Fibroblast of the aortic adventitia (primary cell): ENCODE data around the gene TMPRSS9. TPM values are rescaled to one million over a fixed set of nuclear protein-coding genes. Genes with fewer than 3 reads are reported as not detected.
"Not testable (repeated sequence)": the region's sequence is repeated elsewhere in the genome, so short reads cannot be mapped to it uniquely, and the experiment has no call there.

ENCODE experiments used
- DNase-seq: peaks from one replicate; pipeline ENCODE4 v3.0.0-alpha.2; 2010; ENCODE audit warnings: low read depth
- H3K4me3 ChIP-seq: 2 replicates; pipeline ENCODE4 v1.5.1; 2011; ENCODE audit warnings: low read depth, mild to moderate bottlenecking, control low read depth, low read length, moderate library complexity
- CTCF ChIP-seq: IDR thresholded peaks from 2 replicates; pipeline ENCODE4 v1.5.1; 2011; ENCODE audit warnings: mild to moderate bottlenecking, low read length, control low read depth, inconsistent platforms; ENCODE audit not compliant: insufficient read depth
- total RNA-seq: library from RNA; depleted of rRNA; stranded (reverse); fragments of >200 nt; gene quantifications from 2 replicates; pipeline ENCODE4 v1.2.3, GENCODE V29; 2012; ENCODE audit warnings: low replicate concordance

TMPRSS9 gene
- total RNA-seq, 1 donor: not detected

- TF ChIP-seq CTCF: no peak
- peak; percentile 66 for DNase-seq
- no peak overlapping the region for H3K4me3 ChIP-seq
These were observed 109.2 kb downstream of the TMPRSS9 start for GRCh38 chr19:2469102-2469914.

GRCh38 chr19:2469915-2470200, 109.8 kb downstream of the TMPRSS9 start:
- not testable (repeated sequence) for DNase-seq

GRCh38 chr19:2474232-2475017, 114.4 kb downstream of the TMPRSS9 start:
- peak overlapping the region; percentile 69 for H3K4me3 ChIP-seq
- TF ChIP-seq CTCF: peak; percentile 80

More at GRCh38 chr19:2469915-2470200, 109.8 kb downstream of the TMPRSS9 start:
- H3K4me3 ChIP-seq: not testable (repeated sequence)

GRCh38 chr19:2475018-2475701, 115.1 kb downstream of the TMPRSS9 start:
- H3K4me3 ChIP-seq: peak overlapping the region; percentile 69
- TF ChIP-seq CTCF: no peak
- DNase-seq: peak; percentile 61

More at GRCh38 chr19:2474232-2475017, 114.4 kb downstream of the TMPRSS9 start:
- peak; percentile 84 for DNase-seq

Other genes with a start within 250 kb of the TMPRSS9 start
- 82.7 and 102 TPM in 2 replicates for gene AP3D1, start 208.7 kb upstream of the TMPRSS9 start, total RNA-seq
- gene DOT1L, start 196.3 kb upstream of the TMPRSS9 start, total RNA-seq: 10.3 and 12.0 TPM in 2 replicates
- 30.9 and 33.4 TPM in 2 replicates for gene PLEKHJ1, start 123.9 kb upstream of the TMPRSS9 start, total RNA-seq
- 11.9 and 29.6 TPM in 2 replicates for gene SF3A2, start 123.4 kb upstream of the TMPRSS9 start, total RNA-seq
- gene AMH, start 110.9 kb upstream of the TMPRSS9 start, total RNA-seq: 0.81 and 1.8 TPM in 2 replicates
- gene JSRP1, start 103.8 kb upstream of the TMPRSS9 start, total RNA-seq: 0.27 and 0.74 TPM in 2 replicates
- not detected in 2 replicates for gene PEAK3, start 78.1 kb upstream of the TMPRSS9 start, total RNA-seq
- not detected in 2 replicates for gene LINGO3, start 52.1 kb upstream of the TMPRSS9 start, total RNA-seq
- gene LSM7, start 31.7 kb upstream of the TMPRSS9 start, total RNA-seq: 108 and 130 TPM in 2 replicates
- 24.6 and 47.2 TPM in 2 replicates for gene SPPL2B, start 31.6 kb upstream of the TMPRSS9 start, total RNA-seq
- gene TIMM13, start 67.3 kb downstream of the TMPRSS9 start, total RNA-seq: 26.9 and 33.1 TPM in 2 replicates
- gene LMNB2, start 96.7 kb downstream of the TMPRSS9 start, total RNA-seq: 16.7 and 68.1 TPM in 2 replicates
- 14.3 and 14.8 TPM in 2 replicates for gene GADD45B, start 115.9 kb downstream of the TMPRSS9 start, total RNA-seq